ENCODE data around the gene PCSK1N.

- no peak for TF ChIP-seq CTCF (IDR thresholded peaks at IDR 0.05; ENCODE audit: low read depth, low read length)
- no peak for TF ChIP-seq POLR2A (IDR thresholded peaks at IDR 0.05; ENCODE audit: extremely low read depth, insufficient read length)
- TF ChIP-seq, protein P1, sequence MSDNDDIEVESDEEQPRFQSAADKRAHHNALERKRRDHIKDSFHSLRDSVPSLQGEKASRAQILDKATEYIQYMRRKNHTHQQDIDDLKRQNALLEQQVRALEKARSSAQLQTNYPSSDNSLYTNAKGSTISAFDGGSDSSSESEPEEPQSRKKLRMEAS (IDR thresholded peaks at IDR 0.05; ENCODE audit: low read depth, low read length), result no peak
- no peak for TF ChIP-seq MYC (IDR thresholded peaks at IDR 0.05; ENCODE audit: low read depth, low read length)
These were observed 16.5 kb downstream of the PCSK1N start for GRCh38 chrX:48818866-48819265.
